ENCODE measurements around the gene PPCDC. TPM values are rescaled to one million over a fixed set of nuclear protein-coding genes. Genes with fewer than 3 reads are reported as not detected.

The PPCDC gene
- total RNA-seq, 1 donor from 2014 or later = 25.0 TPM

DNA sequence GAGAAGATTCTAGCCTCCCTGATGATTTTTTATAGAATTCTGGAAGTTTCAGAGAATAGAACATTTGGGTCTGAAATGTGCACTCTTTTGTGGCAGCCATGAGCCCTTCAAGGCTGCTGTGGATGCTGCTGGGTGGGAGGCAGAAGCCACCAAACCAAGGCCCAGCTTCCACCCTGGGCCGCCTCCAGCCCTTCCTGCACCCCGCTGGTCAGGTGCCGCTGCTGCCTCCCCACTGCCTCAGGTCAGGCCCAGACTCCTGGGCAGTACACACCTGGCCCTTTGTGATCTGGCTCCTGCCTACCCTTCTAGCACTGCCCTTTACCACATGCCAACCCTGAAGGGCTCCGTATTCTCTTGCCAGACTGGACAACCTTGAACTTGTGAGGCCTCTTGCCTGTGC is 28.3 kb downstream of the PPCDC start:
- no peaks in the 10 kb centered on the region for H3K27me3 Mint-ChIP-seq (ENCODE audit: insufficient read depth)
- no peaks in the 10 kb centered on the region for H3K9me3 Mint-ChIP-seq
- intact Hi-C loops (cut with micrococcal nuclease) = no loop called here
- H3K36me3 Mint-ChIP-seq (ENCODE audit: low read depth) = peaks cover 23% of the 10 kb centered on the region
- no peak overlapping the region for H3K4me3 Mint-ChIP-seq
- H3K27ac Mint-ChIP-seq = no peak overlapping the region
- peaks cover 37% of the 10 kb centered on the region for H3K4me1 Mint-ChIP-seq (ENCODE audit: low read depth)
- DNase-seq (ENCODE audit: low spot score) = no peak

- Mint-ChIP-seq H3K36me3 (ENCODE audit: low read depth) (peaks cover 24% of the 10 kb centered on the region), H3K9me3 (no peaks in the 10 kb centered on the region), H3K4me1 (ENCODE audit: low read depth) (peaks cover 27% of the 10 kb centered on the region), H3K27me3 (ENCODE audit: insufficient read depth) (no peaks in the 10 kb centered on the region), H3K4me3 (no peak overlapping the region), H3K27ac (no peak overlapping the region)
- no peak for DNase-seq (ENCODE audit: low spot score)
- intact Hi-C loops (cut with micrococcal nuclease) = no loop called here
Measured at GRCh38 chr15:75052972-75053747, 29.8 kb downstream of the PPCDC start.

DNA sequence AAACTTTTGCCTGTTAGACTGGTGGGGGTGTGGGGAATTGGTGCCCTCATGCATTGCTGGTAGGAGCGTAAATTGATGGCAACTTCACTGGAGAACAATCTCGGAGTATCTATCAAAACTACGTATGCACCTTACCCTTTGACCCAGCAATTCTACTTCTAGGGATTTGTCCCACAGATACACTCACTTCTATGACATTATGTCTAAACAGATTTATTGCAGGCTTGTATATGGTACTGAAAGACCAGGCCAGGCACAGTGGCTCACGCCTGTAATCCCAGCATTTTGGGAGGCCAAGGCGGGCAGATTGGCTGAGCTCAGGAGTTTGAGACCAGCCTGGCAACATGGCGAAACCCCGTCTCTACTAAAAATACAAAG is 30.3 kb downstream of the PPCDC start:
- peaks cover 21% of the 10 kb centered on the region for H3K36me3 Mint-ChIP-seq (ENCODE audit: low read depth)
- no peak for DNase-seq (ENCODE audit: low spot score)
- H3K9me3 Mint-ChIP-seq = no peaks in the 10 kb centered on the region
- intact Hi-C loops (cut with micrococcal nuclease) = no loop called here
- peaks cover 32% of the 10 kb centered on the region for H3K4me1 Mint-ChIP-seq (ENCODE audit: low read depth)
- no peak overlapping the region for H3K27ac Mint-ChIP-seq
- H3K4me3 Mint-ChIP-seq = no peak overlapping the region
- no peaks in the 10 kb centered on the region for H3K27me3 Mint-ChIP-seq (ENCODE audit: insufficient read depth)

DNA sequence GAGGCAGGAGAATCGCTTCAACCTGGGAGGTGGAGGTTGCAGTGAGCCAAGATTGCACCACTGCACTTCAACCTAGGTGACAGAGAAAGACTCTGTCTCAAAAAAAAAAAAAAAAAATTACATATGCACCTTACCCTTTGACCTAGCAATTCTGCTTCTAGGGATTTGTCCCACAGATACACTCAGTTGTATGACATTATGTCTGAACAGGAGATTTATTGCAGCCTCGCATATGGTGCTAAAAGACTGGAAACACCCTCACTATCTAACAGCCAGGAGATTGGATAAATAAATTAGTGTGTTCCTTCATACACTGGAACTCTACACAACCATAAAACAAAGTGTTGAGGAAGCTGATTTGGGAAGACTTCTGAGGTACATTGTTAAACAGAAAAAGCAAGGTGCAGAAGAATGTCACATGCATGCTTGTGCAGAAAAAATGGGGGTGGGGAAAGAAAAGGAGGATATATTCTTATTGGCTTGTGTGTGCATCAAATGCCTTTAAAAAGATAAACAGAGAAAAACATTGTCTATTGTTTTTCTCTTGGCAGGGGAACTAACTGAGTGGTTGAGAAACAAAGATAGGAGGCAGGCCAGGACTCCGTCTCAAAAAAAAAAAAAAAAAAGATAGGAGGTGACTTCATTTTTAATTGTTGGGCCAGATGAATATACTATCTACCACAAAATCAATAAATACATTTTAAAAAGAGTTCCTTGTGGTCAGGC is 30.9 kb downstream of the PPCDC start:
- Mint-ChIP-seq H3K4me3 (no peak overlapping the region), H3K36me3 (ENCODE audit: low read depth) (peaks cover 19% of the 10 kb centered on the region), H3K9me3 (no peaks in the 10 kb centered on the region), H3K27me3 (ENCODE audit: insufficient read depth) (no peaks in the 10 kb centered on the region), H3K27ac (no peak overlapping the region), H3K4me1 (ENCODE audit: low read depth) (peaks cover 32% of the 10 kb centered on the region)
- intact Hi-C loops (cut with micrococcal nuclease) = no loop called here
- no peak for DNase-seq (ENCODE audit: low spot score)

DNA sequence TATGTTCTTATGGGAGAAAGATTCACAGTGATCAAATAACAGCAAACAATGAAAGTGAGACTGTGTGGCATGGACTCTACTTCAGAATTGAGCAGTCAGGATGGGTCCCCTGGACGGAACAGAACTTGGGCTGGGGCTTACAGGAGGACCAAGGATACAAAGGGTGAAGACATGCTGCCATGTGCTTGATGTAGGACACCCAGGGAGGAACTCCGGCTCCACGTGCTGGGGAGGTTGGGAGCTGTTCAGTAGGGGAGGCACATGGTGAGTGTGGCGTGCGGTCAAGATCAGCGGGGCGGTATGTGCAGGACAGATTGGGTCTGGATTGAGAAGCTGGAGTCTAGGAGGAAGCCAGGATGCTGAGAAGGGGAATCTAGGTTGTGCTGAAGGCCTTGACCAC is 32.6 kb downstream of the PPCDC start:
- DNase-seq (ENCODE audit: low spot score) = no peak
- H3K36me3 Mint-ChIP-seq (ENCODE audit: low read depth) = peaks cover 17% of the 10 kb centered on the region
- intact Hi-C loops (cut with micrococcal nuclease) = no loop called here
- peaks cover 37% of the 10 kb centered on the region for H3K4me1 Mint-ChIP-seq (ENCODE audit: low read depth)
- H3K27me3 Mint-ChIP-seq (ENCODE audit: insufficient read depth) = no peaks in the 10 kb centered on the region
- H3K27ac Mint-ChIP-seq = peak overlapping the region; percentile 50
- H3K9me3 Mint-ChIP-seq = no peaks in the 10 kb centered on the region
- no peak overlapping the region for H3K4me3 Mint-ChIP-seq

GRCh38 chr15:75058127-75058905 is 34.9 kb downstream of the PPCDC start:
- Mint-ChIP-seq H3K9me3 (no peaks in the 10 kb centered on the region), H3K36me3 (ENCODE audit: low read depth) (peaks cover 19% of the 10 kb centered on the region), H3K4me3 (no peak overlapping the region), H3K27me3 (ENCODE audit: insufficient read depth) (no peaks in the 10 kb centered on the region), H3K4me1 (ENCODE audit: low read depth) (peaks cover 47% of the 10 kb centered on the region), H3K27ac (peak overlapping the region; percentile 1)
- intact Hi-C loops (cut with micrococcal nuclease) = no loop called here
- DNase-seq (ENCODE audit: low spot score) = no peak

GRCh38 chr15:75059607-75060006 is 36.2 kb downstream of the PPCDC start:
- Mint-ChIP-seq H3K27ac (peak overlapping the region; percentile 61), H3K4me1 (ENCODE audit: low read depth) (peaks cover 54% of the 10 kb centered on the region), H3K9me3 (peaks cover 3% of the 10 kb centered on the region), H3K27me3 (ENCODE audit: insufficient read depth) (no peaks in the 10 kb centered on the region), H3K36me3 (ENCODE audit: low read depth) (peaks cover 25% of the 10 kb centered on the region), H3K4me3 (no peak overlapping the region)
- intact Hi-C loops (cut with micrococcal nuclease) = no loop called here
- no peak for DNase-seq (ENCODE audit: low spot score)

- peak overlapping the region; percentile 60 for H3K4me3 Mint-ChIP-seq
- H3K9me3 Mint-ChIP-seq = peaks cover 16% of the 10 kb centered on the region
- no peaks in the 10 kb centered on the region for H3K27me3 Mint-ChIP-seq (ENCODE audit: insufficient read depth)
- DNase-seq (ENCODE audit: low spot score) = no peak
- intact Hi-C loops (cut with micrococcal nuclease) = no loop called here
- H3K4me1 Mint-ChIP-seq (ENCODE audit: low read depth) = peaks cover 58% of the 10 kb centered on the region
- peak overlapping the region; percentile 31 for H3K27ac Mint-ChIP-seq
- peaks cover 29% of the 10 kb centered on the region for H3K36me3 Mint-ChIP-seq (ENCODE audit: low read depth)
Measured at GRCh38 chr15:75061272-75061671, 37.9 kb downstream of the PPCDC start.

DNA sequence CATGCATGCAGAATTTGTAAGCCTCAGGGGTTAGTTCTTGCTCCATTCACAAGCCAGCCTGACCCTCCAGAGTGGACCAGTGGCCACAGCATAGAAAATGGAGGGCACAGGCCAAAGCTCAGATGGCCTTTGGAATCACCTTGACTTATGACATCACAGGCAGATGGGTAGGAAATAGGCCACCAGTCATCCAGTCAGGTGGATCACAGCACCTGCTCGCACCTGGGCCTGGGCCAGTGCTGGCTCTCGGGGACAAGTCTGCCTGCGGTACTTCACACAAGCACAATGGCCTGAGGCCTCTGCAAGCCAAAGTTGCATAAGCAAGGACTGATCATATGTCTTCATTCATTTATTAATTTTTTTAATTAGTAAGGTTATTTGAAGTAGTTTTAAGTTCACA is 39.3 kb downstream of the PPCDC start:
- Mint-ChIP-seq H3K27me3 (ENCODE audit: insufficient read depth) (no peaks in the 10 kb centered on the region), H3K36me3 (ENCODE audit: low read depth) (peaks cover 35% of the 10 kb centered on the region), H3K9me3 (peaks cover 20% of the 10 kb centered on the region), H3K4me3 (no peak overlapping the region), H3K4me1 (ENCODE audit: low read depth) (peaks cover 69% of the 10 kb centered on the region), H3K27ac (no peak overlapping the region)
- DNase-seq (ENCODE audit: low spot score) = no peak
- intact Hi-C loops (cut with micrococcal nuclease) = no loop called here

DNA sequence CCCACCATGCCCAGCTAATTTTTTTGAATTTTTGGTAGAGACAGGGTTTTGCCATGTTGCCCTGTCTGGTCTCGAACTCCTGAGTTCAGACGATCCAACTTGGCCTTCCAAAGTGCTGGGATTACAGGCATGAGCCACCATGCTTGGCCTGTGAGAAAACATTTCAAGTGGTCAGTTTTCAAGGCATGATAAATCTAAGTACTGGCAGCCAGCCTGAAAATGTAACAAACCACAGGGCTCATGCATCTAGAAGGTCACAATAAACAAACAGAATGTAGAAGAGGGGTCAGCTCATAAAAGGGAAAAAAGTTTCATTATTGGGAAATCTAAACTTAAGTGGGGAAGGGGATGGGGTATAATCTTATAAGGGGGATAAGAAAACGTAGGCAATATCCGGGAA is 39.9 kb downstream of the PPCDC start:
- no peak overlapping the region for H3K4me3 Mint-ChIP-seq
- intact Hi-C loops (cut with micrococcal nuclease) = no loop called here
- no peak overlapping the region for H3K27ac Mint-ChIP-seq
- peaks cover 68% of the 10 kb centered on the region for H3K4me1 Mint-ChIP-seq (ENCODE audit: low read depth)
- peaks cover 20% of the 10 kb centered on the region for H3K9me3 Mint-ChIP-seq
- no peak for DNase-seq (ENCODE audit: low spot score)
- no peaks in the 10 kb centered on the region for H3K27me3 Mint-ChIP-seq (ENCODE audit: insufficient read depth)
- H3K36me3 Mint-ChIP-seq (ENCODE audit: low read depth) = peaks cover 37% of the 10 kb centered on the region

GRCh38 chr15:75063889-75064288 is 40.5 kb downstream of the PPCDC start:
- H3K9me3 Mint-ChIP-seq = peaks cover 20% of the 10 kb centered on the region
- intact Hi-C loops (cut with micrococcal nuclease) = no loop called here
- H3K4me3 Mint-ChIP-seq = no peak overlapping the region
- no peak overlapping the region for H3K27ac Mint-ChIP-seq
- peaks cover 69% of the 10 kb centered on the region for H3K4me1 Mint-ChIP-seq (ENCODE audit: low read depth)
- no peak for DNase-seq (ENCODE audit: low spot score)
- no peaks in the 10 kb centered on the region for H3K27me3 Mint-ChIP-seq (ENCODE audit: insufficient read depth)
- peaks cover 40% of the 10 kb centered on the region for H3K36me3 Mint-ChIP-seq (ENCODE audit: low read depth)

- DNase-seq (ENCODE audit: low spot score) = no peak
- Mint-ChIP-seq H3K9me3 (peaks cover 20% of the 10 kb centered on the region), H3K36me3 (ENCODE audit: low read depth) (peaks cover 38% of the 10 kb centered on the region), H3K27ac (no peak overlapping the region), H3K27me3 (ENCODE audit: insufficient read depth) (no peaks in the 10 kb centered on the region), H3K4me3 (no peak overlapping the region), H3K4me1 (ENCODE audit: low read depth) (peaks cover 79% of the 10 kb centered on the region)
- intact Hi-C loops (cut with micrococcal nuclease) = loop anchor here (5.0 kb wide), 2 partner anchors 38 to 87 kb away; no protein-coding TSS in a partner anchor
Measured at GRCh38 chr15:75064846-75065245, 41.5 kb downstream of the PPCDC start.

DNA sequence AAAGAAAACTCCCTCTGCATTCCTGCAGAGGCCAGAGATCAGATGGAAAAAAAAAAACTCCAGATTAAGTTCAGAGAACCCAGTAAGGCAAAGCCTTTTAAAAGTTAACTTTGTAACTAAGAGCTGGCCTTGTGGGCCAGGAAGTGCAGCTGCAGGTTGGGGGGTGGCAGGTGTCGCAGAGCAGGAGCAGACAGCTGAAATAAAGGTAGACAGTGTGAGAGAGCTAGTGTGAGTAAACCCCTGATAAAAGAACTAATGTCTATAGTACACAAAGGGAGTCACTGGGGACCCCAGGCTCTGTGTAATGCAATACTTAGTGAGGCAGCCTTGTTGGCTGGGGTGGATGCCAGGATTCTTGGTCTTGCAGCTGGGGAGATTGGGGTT is 42.1 kb downstream of the PPCDC start:
- H3K27me3 Mint-ChIP-seq (ENCODE audit: insufficient read depth) = no peaks in the 10 kb centered on the region
- H3K4me1 Mint-ChIP-seq (ENCODE audit: low read depth) = peaks cover 85% of the 10 kb centered on the region
- H3K9me3 Mint-ChIP-seq = peaks cover 20% of the 10 kb centered on the region
- intact Hi-C loops (cut with micrococcal nuclease) = loop anchor here (5.0 kb wide), 2 partner anchors 38 to 87 kb away; no protein-coding TSS in a partner anchor
- H3K36me3 Mint-ChIP-seq (ENCODE audit: low read depth) = peaks cover 38% of the 10 kb centered on the region
- no peak for DNase-seq (ENCODE audit: low spot score)
- peak overlapping the region; percentile 48 for H3K4me3 Mint-ChIP-seq
- H3K27ac Mint-ChIP-seq = peak overlapping the region; percentile 69
